DOHH2 (cell line): ENCODE results near the gene ABITRAM.
"Not testable (repeated sequence)": the region's sequence is repeated elsewhere in the genome, so short reads cannot be mapped to it uniquely, and the experiment has no call there.

ENCODE experiments used
- H3F3A ChIP-seq: fragments of 200-600 bp; sonication (generic), shearing (Covaris generic); 2 replicates; pipeline ENCODE4 v1.6.0; 2016; ENCODE audit warnings: antibody characterized with exemption, mild to moderate bottlenecking; ENCODE audit not compliant: control insufficient read depth, insufficient read depth
- H3K27ac ChIP-seq: fragments of 200-600 bp; sonication (generic); 2 replicates; pipeline ENCODE4 v1.5.1; 2014; ENCODE audit warnings: low read depth, mild to moderate bottlenecking, low read length, moderate library complexity
- H3K27me3 ChIP-seq: fragments of 200-600 bp; sonication (generic); 2 replicates; pipeline ENCODE4 v1.6.1; 2014; ENCODE audit warnings: mild to moderate bottlenecking, low read length, mixed read lengths; ENCODE audit not compliant: control insufficient read depth
- H3K36me3 ChIP-seq: fragments of 200-600 bp; sonication (generic); 2 replicates; pipeline ENCODE4 v1.6.1; 2014; ENCODE audit warnings: mild to moderate bottlenecking, low read length, moderate library complexity, mixed read lengths; ENCODE audit not compliant: control insufficient read depth
- H3K4me1 ChIP-seq: fragments of 200-600 bp; sonication (generic); 2 replicates; pipeline ENCODE4 v1.6.1; 2014; ENCODE audit warnings: mild to moderate bottlenecking, low read length, mixed read lengths; ENCODE audit not compliant: control insufficient read depth
- H3K4me2 ChIP-seq: fragments of 200-600 bp; sonication (generic); 2 replicates; pipeline ENCODE4 v1.6.0; 2014; ENCODE audit warnings: mild to moderate bottlenecking, low read length, moderate library complexity
- H3K4me3 ChIP-seq: fragments of 200-600 bp; sonication (generic); 2 replicates; pipeline ENCODE4 v1.5.1; 2014; ENCODE audit warnings: mild to moderate bottlenecking, low read length, mixed read lengths
- H3K79me2 ChIP-seq: fragments of 200-600 bp; sonication (generic); 2 replicates; pipeline ENCODE4 v1.6.1; 2014; ENCODE audit warnings: mild to moderate bottlenecking, low read length, mixed read lengths; ENCODE audit not compliant: control insufficient read depth
- H3K9me2 ChIP-seq: fragments of 200-600 bp; sonication (generic); replicated peaks from 2 replicates; pipeline ENCODE4 v1.6.1; 2014; ENCODE audit warnings: mild to moderate bottlenecking, low read length, mixed read lengths; ENCODE audit not compliant: control insufficient read depth
- H3K9me3 ChIP-seq: fragments of 200-600 bp; sonication (generic); 2 replicates; pipeline ENCODE4 v1.6.1; 2014; ENCODE audit warnings: antibody characterized with exemption, low read length, mixed read lengths; ENCODE audit not compliant: control insufficient read depth, insufficient read depth
- H4K20me1 ChIP-seq: fragments of 200-600 bp; sonication (generic); 2 replicates; pipeline ENCODE4 v1.6.0; 2014; ENCODE audit warnings: low read depth, mild to moderate bottlenecking, antibody characterized with exemption, low read length, moderate library complexity; ENCODE audit not compliant: control insufficient read depth, insufficient read depth
- EZH2phosphoT487 ChIP-seq: fragments of 200-600 bp; sonication (generic); IDR thresholded peaks from 2 replicates; pipeline ENCODE4 v1.6.1; 2017; ENCODE audit warnings: borderline replicate concordance, mild to moderate bottlenecking, antibody characterized with exemption, low read length, moderate library complexity, mixed read lengths
- TF ChIP-seq, protein P1 (sequence below): fragments of 200-600 bp; sonication (generic); IDR thresholded peaks from one replicate; pipeline ENCODE4 v1.5.1; 2014; ENCODE audit warnings: antibody characterized with exemption, mild to moderate bottlenecking, low read depth, low read length; ENCODE audit not compliant: poor library complexity, severe bottlenecking

ABITRAM gene

DNA sequence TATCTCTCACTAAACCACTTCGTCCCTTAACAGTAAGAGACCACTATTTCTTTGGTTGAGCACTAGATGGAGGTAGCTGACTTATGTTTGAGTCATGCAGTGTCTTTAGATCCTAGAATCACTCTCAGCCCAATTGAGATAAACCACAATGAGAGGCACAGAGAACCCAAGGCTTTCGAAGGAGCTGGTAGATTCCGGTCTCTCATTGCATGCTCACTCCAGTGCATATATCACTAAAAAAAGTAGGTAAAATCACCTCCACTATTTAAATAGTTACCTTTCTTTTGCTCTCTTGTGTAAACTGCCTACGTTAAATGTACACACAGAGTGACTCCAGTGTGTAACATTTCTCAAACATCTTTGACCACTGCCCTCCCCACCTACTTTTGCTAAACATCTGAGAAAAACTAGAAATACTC is 44.5 kb upstream of the ABITRAM start:
- H3K4me3 ChIP-seq = no peak overlapping the region
- TF ChIP-seq, protein P1, sequence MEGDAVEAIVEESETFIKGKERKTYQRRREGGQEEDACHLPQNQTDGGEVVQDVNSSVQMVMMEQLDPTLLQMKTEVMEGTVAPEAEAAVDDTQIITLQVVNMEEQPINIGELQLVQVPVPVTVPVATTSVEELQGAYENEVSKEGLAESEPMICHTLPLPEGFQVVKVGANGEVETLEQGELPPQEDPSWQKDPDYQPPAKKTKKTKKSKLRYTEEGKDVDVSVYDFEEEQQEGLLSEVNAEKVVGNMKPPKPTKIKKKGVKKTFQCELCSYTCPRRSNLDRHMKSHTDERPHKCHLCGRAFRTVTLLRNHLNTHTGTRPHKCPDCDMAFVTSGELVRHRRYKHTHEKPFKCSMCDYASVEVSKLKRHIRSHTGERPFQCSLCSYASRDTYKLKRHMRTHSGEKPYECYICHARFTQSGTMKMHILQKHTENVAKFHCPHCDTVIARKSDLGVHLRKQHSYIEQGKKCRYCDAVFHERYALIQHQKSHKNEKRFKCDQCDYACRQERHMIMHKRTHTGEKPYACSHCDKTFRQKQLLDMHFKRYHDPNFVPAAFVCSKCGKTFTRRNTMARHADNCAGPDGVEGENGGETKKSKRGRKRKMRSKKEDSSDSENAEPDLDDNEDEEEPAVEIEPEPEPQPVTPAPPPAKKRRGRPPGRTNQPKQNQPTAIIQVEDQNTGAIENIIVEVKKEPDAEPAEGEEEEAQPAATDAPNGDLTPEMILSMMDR = no peak
- no peak for TF ChIP-seq EZH2phosphoT487
- H3K79me2 ChIP-seq = no peaks in the 10 kb centered on the region
- H3K4me1 ChIP-seq = peaks cover 8% of the 10 kb centered on the region
- H3K9me2 ChIP-seq = no peaks in the 10 kb centered on the region
- H3K27me3 ChIP-seq = no peaks in the 10 kb centered on the region
- peaks cover 68% of the 10 kb centered on the region for H3K36me3 ChIP-seq
- no peaks in the 10 kb centered on the region for H3F3A ChIP-seq
- no peak overlapping the region for H3K27ac ChIP-seq
- no peaks in the 10 kb centered on the region for H3K9me3 ChIP-seq
- H4K20me1 ChIP-seq = no peaks in the 10 kb centered on the region
- H3K4me2 ChIP-seq = no peak overlapping the region

DNA sequence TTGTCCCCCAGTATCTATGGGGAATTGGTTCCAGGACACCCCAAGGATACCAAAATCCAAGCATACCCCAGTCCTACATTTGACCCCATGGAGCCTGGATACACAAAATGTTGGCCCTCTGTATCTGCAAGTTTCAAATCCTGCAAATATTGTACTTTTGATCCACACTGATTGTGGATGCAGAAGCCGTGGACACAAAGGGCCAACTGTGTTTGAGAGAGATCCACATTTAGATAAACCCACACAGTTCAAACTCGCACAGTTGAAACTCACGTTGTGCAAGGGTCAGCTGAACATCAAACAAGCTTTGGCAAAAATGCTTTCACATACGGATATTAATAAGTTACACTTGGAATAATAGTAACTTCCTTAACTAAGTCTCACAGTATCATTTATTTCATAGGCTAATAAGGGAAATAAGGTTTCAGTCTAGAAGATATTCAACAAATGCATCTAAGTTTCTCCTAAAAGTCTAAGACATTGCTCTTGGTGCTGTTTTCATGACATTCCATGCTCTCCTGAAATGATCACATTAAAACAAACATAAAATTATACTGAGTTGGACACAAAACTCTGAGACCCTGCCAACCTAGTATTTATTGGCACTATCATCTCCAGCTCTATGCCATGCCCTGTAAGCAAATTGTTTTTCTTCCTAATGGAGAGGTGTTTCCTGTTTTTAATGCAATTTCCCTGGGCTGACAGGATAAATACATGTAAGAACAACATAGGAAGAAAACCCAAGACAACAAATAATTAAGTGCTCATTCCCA is 39.8 kb upstream of the ABITRAM start:
- no peaks in the 10 kb centered on the region for H3F3A ChIP-seq
- H3K4me1 ChIP-seq = no peaks in the 10 kb centered on the region
- peaks cover 86% of the 10 kb centered on the region for H3K36me3 ChIP-seq
- no peak for TF ChIP-seq EZH2phosphoT487
- TF ChIP-seq, protein P1 = no peak
- H3K27me3 ChIP-seq = no peaks in the 10 kb centered on the region
- H3K27ac ChIP-seq = no peak overlapping the region
- H4K20me1 ChIP-seq = no peaks in the 10 kb centered on the region
- H3K9me2 ChIP-seq = no peaks in the 10 kb centered on the region
- no peak overlapping the region for H3K4me3 ChIP-seq
- H3K9me3 ChIP-seq = no peaks in the 10 kb centered on the region
- H3K4me2 ChIP-seq = no peak overlapping the region
- H3K79me2 ChIP-seq = no peaks in the 10 kb centered on the region

DNA sequence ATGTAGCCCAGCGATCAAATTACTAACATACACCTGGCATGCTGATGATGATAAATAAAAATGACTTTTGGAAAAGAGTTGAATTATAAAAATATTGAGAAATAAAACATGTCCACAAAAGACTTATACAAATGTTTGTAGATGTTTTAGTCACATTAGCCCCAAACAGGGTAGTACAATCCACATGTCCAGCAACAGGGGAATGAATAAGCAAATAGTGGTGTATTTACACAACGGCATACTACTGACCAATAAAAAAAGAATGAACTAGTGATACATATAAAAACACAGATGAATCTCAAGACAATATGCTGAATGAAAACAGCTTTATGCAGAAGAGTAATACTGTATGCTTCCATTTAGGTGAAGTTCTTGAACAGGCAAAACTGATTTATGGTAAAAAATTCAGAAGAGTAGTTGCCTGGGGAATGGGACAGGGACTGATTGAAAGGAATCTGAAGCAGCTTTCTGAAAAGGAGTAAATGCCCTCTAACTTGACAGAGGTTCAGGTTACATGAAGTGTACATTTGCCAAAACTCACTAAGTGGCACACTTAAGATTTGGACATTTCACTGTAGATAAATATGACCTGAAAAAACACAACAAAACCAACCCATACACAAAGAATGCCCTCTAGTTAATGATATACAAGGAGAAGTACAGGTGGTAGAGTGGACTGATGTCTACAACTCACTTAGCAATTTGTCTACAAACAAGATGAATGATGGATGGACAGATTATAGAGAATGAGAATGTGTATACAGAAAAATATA is 36.7 kb upstream of the ABITRAM start:
- Histone ChIP-seq H3K79me2 (no peaks in the 10 kb centered on the region), H3K4me1 (no peaks in the 10 kb centered on the region), H3K9me3 (no peaks in the 10 kb centered on the region), H4K20me1 (no peaks in the 10 kb centered on the region), H3K9me2 (no peaks in the 10 kb centered on the region), H3K27me3 (no peaks in the 10 kb centered on the region), H3F3A (no peaks in the 10 kb centered on the region), H3K27ac (no peak overlapping the region), H3K4me2 (no peak overlapping the region), H3K4me3 (no peak overlapping the region), H3K36me3 (peaks cover 88% of the 10 kb centered on the region)
- TF ChIP-seq, protein P1 = no peak
- no peak for TF ChIP-seq EZH2phosphoT487

DNA sequence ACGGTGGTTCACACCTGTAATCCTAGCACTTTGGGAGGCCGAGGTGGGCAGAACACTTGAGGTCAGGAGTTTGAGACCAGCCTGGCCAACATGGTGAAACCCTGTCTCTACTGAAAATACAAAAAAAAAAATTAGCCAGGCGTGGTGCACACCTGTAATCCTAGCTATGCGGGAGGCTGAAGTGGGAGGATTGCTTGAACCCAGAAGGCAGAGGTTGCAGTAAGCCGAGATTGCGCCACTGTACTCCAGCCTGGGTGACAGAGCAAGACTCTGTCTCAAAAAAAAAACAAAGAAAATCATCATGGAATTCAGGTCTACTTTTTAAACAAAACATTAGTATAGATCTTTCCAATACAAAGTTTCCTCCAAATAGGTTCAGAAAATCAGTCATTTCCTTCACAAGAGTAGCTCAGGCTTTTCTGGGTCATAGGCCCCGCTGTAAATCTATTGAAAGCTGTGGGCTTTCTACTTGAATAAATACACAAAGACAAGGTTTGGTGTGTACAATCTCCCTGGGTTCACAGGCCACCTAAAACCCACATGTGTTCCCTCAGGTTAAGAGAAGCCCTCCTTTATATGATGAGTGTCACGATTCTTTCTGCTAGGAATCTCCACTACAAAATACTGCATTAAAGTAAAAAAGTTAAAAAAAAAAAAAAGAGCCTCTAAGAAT is 35.0 kb upstream of the ABITRAM start:
- not testable (repeated sequence) for H3K4me2 ChIP-seq, H4K20me1 ChIP-seq, H3K27me3 ChIP-seq, H3F3A ChIP-seq, H3K4me3 ChIP-seq, H3K79me2 ChIP-seq, H3K27ac ChIP-seq, H3K9me3 ChIP-seq, H3K9me2 ChIP-seq, H3K4me1 ChIP-seq
- peaks cover 89% of the 10 kb centered on the region for H3K36me3 ChIP-seq
